Aorta (tissue), 5 donors: ENCODE results near the gene RPS6KA2. TPM values are rescaled to one million over a fixed set of nuclear protein-coding genes. Genes with fewer than 3 reads are reported as not detected.

Source experiments
- ATAC-seq: fragments of 200-7000 bp; cut with Tn5 transposase; one replicate; pipeline ENCODE4 v1.9.1; 2022; ENCODE audit warnings: moderate library complexity; ENCODE audit not compliant: low FRiP score
- DNase-seq, 2 donors: peaks; one replicate each; pipeline ENCODE4 v3.0.0-alpha.2; 2020
- H3K27ac ChIP-seq, 2 donors: one replicate each; pipeline ENCODE4 v1.5.1; 2013; ENCODE audit warnings: low read length in 2 of 2, mild to moderate bottlenecking in 2 of 2, moderate library complexity in 2 of 2, control low read depth in 1 of 2, inconsistent platforms in 1 of 2, low read depth in 1 of 2
- H3K27me3 ChIP-seq, 2 donors: one replicate each; pipeline ENCODE4 v1.6.1; 2013; ENCODE audit warnings: control low read depth in 1 of 2, low read length in 1 of 2, mild to moderate bottlenecking in 1 of 2, moderate library complexity in 1 of 2; ENCODE audit not compliant: insufficient read depth in 2 of 2, control insufficient read depth in 1 of 2
- H3K36me3 ChIP-seq, 2 donors: one replicate each; pipeline ENCODE4 v1.6.1; 2013; ENCODE audit warnings: control low read depth in 1 of 2, low read length in 1 of 2, mild to moderate bottlenecking in 1 of 2; ENCODE audit not compliant: insufficient read depth in 2 of 2, control insufficient read depth in 1 of 2
- H3K4me1 ChIP-seq, 2 donors: one replicate each; pipeline ENCODE4 v1.6.1; 2013; ENCODE audit warnings: low read length in 2 of 2, control low read depth in 1 of 2, mild to moderate bottlenecking in 1 of 2, moderate library complexity in 1 of 2; ENCODE audit not compliant: insufficient read depth in 2 of 2, control insufficient read depth in 1 of 2
- H3K4me3 ChIP-seq, 2 donors: one replicate each; pipeline ENCODE4 v1.5.1; 2013; ENCODE audit warnings: low read length in 2 of 2, control low read depth in 1 of 2, mild to moderate bottlenecking in 1 of 2
- H3K9me3 ChIP-seq: one replicate; pipeline ENCODE4 v1.6.1; 2013; ENCODE audit warnings: mild to moderate bottlenecking, low read length; ENCODE audit not compliant: control insufficient read depth
- WGBS, 2 donors: extraction: QIAGEN DNeasy Blood & Tissue Kit; methylation state at CpG; one replicate each; pipeline ENCODE4 v1.1.7; 2013; 5-methylcytosine and 5-hydroxymethylcytosine counted together
- intact Hi-C, 2 donors: fragments of 100-400 bp; cut with DNase I; formaldehyde crosslinking; loops; one replicate each; pipeline versions ENCODE4 v1.14.2 to v1.15.0; 2022
- polyA plus RNA-seq, 2 donors: library from polyadenylated mRNA; stranded (reverse); fragments of 200-250 nt; gene quantifications; one replicate each; pipeline ENCODE4 v1.2.3, GENCODE V29; 2013
- total RNA-seq, 2 donors: library from RNA; stranded (reverse); fragmentation: NEBNext Ultra II Directional; extraction: Animal tissue kit (Norgen Biotek cat#: 25700); gene quantifications; one replicate each; pipeline ENCODE4 v1.2.1, GENCODE V29; 2021
- donor health status: healthy with polysubstance abuse.
- donor health status: Bipolar disorder and iron deficiency.
- donor health status: DM: no; HTN: no; CAD: no.
- donor health status: DM: no; HTN: no; CAD: no.
- donor health status: DM: yes; HTN: yes; CAD: no.

Gene RPS6KA2
- total and polyA plus RNA-seq, 4 donors = 24.5 to 52.7 (median 37.3) TPM

DNA sequence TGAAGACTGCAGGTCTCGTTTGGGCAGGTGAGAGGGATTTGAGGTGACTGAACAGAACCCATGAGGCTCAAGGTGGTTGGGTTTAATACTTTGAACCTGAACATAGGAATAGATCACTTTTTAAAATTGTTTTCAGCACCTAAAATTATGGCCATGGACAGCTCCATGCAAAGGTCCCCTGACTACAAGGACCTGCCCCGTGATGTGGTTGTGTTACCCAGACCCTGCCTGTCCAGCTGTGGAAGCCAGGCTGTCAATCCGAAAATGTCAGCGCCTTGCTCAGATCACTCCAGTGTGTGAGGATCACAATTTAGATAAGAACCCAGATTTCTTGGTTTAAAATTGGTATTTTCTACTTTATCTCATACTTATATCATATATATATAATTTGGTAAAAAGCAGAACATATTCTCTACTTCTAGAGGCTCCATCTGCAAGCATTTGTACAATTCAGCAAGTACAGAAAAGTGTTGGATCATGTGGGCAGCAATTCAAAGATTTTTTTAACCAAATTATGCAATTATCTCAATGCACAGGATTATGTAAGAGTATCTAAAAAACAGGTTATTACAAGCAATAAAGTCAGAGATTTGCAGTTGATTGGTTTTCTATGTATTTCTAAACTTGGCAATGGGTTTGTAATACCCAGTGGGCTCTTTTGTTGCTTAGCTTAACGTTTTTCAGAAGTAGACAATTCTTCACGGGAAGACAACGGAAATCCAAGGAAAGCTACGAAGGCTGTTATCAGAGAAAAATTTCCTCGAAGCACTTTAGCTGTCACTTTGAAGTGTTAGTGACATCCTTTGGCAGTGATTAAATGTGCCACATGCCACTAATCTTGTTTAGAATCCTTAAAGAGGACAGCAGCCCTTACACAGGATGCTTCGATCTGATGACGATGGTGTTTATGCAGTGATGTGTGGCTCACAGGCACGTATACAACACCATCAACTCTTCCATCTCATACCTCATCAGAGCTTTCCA lies 24.1 kb upstream of the RPS6KA2 start:
- DNase-seq = no peak
- intact Hi-C loops = no loop called here
- H3K36me3 ChIP-seq = no peaks in the 10 kb centered on the region
- 76 to 81% methylated on average over 12 of the region's 12 CpGs for WGBS, 2 donors
- no peaks in the 10 kb centered on the region for H3K9me3 ChIP-seq
- H3K27ac ChIP-seq = no peak overlapping the region
- no peaks in the 10 kb centered on the region for H3K4me1 ChIP-seq
- H3K4me3 ChIP-seq = no peak overlapping the region
- no peak for ATAC-seq
- H3K27me3 ChIP-seq = no peaks in the 10 kb centered on the region

- H3K27me3 ChIP-seq = no peaks in the 10 kb centered on the region
- ATAC-seq = no peak
- 57 to 63% methylated on average over 3 of the region's 3 CpGs for WGBS, 2 donors
Observed at GRCh38 chr6:166650047-166650446, 23.0 kb upstream of the RPS6KA2 start.

GRCh38 chr6:166648846-166649245 lies 21.8 kb upstream of the RPS6KA2 start:
- H3K4me3 ChIP-seq = no peak overlapping the region
- peaks cover under 1% of the 10 kb centered on the region for H3K9me3 ChIP-seq
- H3K4me1 ChIP-seq = no peaks in the 10 kb centered on the region
- H3K36me3 ChIP-seq = no peaks in the 10 kb centered on the region
- H3K27ac ChIP-seq = no peak overlapping the region
- ATAC-seq = no peak
- WGBS, 2 donors = 90 to 92% methylated on average over 9 of the region's 9 CpGs
- H3K27me3 ChIP-seq = no peaks in the 10 kb centered on the region
- no peak for DNase-seq
- intact Hi-C loops = no loop called here

More at GRCh38 chr6:166650047-166650446, 23.0 kb upstream of the RPS6KA2 start:
- no peak overlapping the region for H3K27ac ChIP-seq
- DNase-seq = no peak
- no peak overlapping the region for H3K4me3 ChIP-seq
- intact Hi-C loops = no loop called here
- no peaks in the 10 kb centered on the region for H3K9me3 ChIP-seq
- no peaks in the 10 kb centered on the region for H3K36me3 ChIP-seq
- H3K4me1 ChIP-seq = no peaks in the 10 kb centered on the region

DNA sequence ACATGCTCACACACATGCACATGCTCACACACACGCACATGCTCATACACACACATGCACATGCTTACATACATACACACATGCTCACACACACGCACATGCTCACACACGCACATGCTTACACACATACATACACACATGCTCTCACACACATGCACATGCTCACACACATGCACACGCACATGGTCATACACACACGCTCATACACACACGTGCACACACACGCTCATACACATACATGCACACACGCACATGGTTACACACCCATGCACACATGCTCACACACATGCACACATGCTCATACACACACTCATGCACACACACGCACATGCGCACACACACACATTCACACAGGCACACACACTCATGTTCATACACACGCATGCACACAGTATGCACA lies 20.8 kb upstream of the RPS6KA2 start:
- WGBS, 2 donors = 97 to 99% methylated on average over 11 of the region's 11 CpGs
- intact Hi-C loops = no loop called here

DNA sequence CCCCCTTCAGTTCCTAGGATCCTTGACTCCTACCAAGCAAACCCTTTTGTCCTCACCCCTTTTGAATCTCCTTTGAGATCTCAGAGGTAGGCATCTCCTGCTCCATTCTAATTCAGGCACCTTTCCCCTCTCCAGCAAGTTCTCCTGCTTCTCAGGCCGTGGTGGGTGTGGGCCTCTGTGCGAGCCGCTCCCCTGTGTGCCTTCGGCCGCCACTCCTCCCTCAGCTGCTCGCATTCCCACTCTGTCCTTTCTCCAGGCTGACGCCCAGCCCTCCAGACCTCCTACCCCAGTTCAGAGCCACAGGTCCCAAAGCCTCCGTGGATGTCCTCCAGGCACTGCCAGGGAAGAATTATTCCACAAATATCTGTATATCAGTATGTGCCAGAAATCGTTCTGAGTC lies 19.7 kb upstream of the RPS6KA2 start:
- WGBS, 2 donors = 80 to 84% methylated on average over 9 of the region's 9 CpGs
- intact Hi-C loops = no loop called here
- Histone ChIP-seq H3K27me3 (no peaks in the 10 kb centered on the region), H3K4me1 (no peaks in the 10 kb centered on the region), H3K36me3 (no peaks in the 10 kb centered on the region), H3K4me3 (no peak overlapping the region), H3K9me3 (peaks cover 4% of the 10 kb centered on the region), H3K27ac (no peak overlapping the region)
- no peak for DNase-seq
- no peak for ATAC-seq

More for the DNA sequence above, 20.8 kb upstream of the RPS6KA2 start:
- Histone ChIP-seq H3K27me3 (no peaks in the 10 kb centered on the region), H3K4me1 (no peaks in the 10 kb centered on the region), H3K27ac (no peak overlapping the region), H3K9me3 (peaks cover 1% of the 10 kb centered on the region), H3K4me3 (no peak overlapping the region), H3K36me3 (no peaks in the 10 kb centered on the region)
- ATAC-seq (no peak), DNase-seq (no peak)

GRCh38 chr6:166645896-166646295 lies 18.8 kb upstream of the RPS6KA2 start:
- ATAC-seq = no peak

DNA sequence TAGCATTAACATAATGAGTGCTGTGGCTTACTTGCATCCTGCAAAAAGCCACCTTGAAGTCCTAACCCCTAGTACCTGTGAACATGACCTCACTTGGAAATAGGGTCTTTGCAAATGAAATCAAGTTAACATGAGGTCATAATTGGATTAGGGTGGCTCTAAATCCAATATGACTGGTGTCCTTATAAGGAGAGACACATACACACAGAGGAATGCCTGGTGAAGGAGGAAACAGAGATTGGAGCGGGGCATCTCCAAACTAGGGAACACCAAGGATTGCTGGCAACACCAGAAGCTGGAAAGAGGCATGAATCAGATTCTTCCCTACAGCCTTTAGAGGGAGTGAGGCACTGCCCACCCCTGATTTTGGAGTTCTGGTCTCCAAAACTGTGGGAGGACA lies 17.6 kb upstream of the RPS6KA2 start:
- Histone ChIP-seq H3K4me1 (no peaks in the 10 kb centered on the region), H3K4me3 (no peak overlapping the region), H3K9me3 (peaks cover 4% of the 10 kb centered on the region), H3K27me3 (no peaks in the 10 kb centered on the region), H3K36me3 (no peaks in the 10 kb centered on the region), H3K27ac (no peak overlapping the region)
- DNase-seq = no peak
- no peak for ATAC-seq
- intact Hi-C loops = no loop called here
- 84 to 93% methylated on average over 1 of the region's 1 CpG for WGBS, 2 donors

More at GRCh38 chr6:166645896-166646295, 18.8 kb upstream of the RPS6KA2 start:
- 89 to 90% methylated on average over 8 of the region's 8 CpGs for WGBS, 2 donors
- no peaks in the 10 kb centered on the region for H3K4me1 ChIP-seq
- no peaks in the 10 kb centered on the region for H3K27me3 ChIP-seq
- intact Hi-C loops = no loop called here
- H3K4me3 ChIP-seq = no peak overlapping the region
- no peak overlapping the region for H3K27ac ChIP-seq
- H3K36me3 ChIP-seq = no peaks in the 10 kb centered on the region
- peaks cover 4% of the 10 kb centered on the region for H3K9me3 ChIP-seq
- no peak for DNase-seq

- Histone ChIP-seq H3K27me3 (no peaks in the 10 kb centered on the region), H3K9me3 (peaks cover 4% of the 10 kb centered on the region), H3K4me1 (no peaks in the 10 kb centered on the region), H3K36me3 (no peaks in the 10 kb centered on the region), H3K27ac (no peak overlapping the region), H3K4me3 (no peak overlapping the region)
- 77 to 78% methylated on average over 7 of the region's 7 CpGs for WGBS, 2 donors
- ATAC-seq (no peak), DNase-seq (no peak)
- intact Hi-C loops = no loop called here
Observed at GRCh38 chr6:166643891-166644590, 17.0 kb upstream of the RPS6KA2 start.
